ENCODE data around the gene NOXO1. TPM values are rescaled to one million over a fixed set of nuclear protein-coding genes. Genes with fewer than 3 reads are reported as not detected.

The NOXO1 gene
- total and polyA plus RNA-seq, 8 donors: 0.35 to 1.6 (median 0.58) TPM; not detected in 1

DNA sequence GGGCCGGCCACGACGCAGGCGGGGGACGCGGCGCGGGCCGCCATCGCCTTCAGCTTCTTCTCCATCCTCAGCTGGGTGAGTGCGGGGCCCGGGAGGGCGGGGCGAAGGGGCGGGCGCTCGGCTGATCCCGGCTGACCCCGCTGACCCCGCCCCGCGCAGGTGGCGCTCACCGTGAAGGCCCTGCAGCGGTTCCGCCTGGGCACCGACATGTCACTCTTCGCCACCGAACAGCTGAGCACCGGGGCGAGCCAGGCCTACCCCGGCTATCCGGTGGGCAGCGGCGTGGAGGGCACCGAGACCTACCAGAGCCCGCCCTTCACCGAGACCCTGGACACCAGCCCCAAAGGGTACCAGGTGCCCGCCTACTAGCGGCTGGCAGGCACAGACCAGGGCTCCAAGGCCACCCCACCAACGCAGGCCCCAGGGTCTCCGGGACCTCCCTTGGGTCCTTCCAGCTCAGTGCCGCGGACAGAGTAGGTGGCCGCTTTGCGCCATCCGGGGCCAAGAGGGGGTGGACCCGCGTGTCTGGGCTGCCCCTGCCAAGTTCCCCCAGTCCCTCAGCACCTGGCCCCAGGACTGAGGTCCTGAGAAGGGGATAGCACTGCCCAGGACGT lies 11.5 kb upstream of the NOXO1 start:
- H3K4me1 ChIP-seq: peaks cover 10 to 17% (median 14%) of the 10 kb centered on the region in 3 donors
- TF ChIP-seq, protein P1, sequence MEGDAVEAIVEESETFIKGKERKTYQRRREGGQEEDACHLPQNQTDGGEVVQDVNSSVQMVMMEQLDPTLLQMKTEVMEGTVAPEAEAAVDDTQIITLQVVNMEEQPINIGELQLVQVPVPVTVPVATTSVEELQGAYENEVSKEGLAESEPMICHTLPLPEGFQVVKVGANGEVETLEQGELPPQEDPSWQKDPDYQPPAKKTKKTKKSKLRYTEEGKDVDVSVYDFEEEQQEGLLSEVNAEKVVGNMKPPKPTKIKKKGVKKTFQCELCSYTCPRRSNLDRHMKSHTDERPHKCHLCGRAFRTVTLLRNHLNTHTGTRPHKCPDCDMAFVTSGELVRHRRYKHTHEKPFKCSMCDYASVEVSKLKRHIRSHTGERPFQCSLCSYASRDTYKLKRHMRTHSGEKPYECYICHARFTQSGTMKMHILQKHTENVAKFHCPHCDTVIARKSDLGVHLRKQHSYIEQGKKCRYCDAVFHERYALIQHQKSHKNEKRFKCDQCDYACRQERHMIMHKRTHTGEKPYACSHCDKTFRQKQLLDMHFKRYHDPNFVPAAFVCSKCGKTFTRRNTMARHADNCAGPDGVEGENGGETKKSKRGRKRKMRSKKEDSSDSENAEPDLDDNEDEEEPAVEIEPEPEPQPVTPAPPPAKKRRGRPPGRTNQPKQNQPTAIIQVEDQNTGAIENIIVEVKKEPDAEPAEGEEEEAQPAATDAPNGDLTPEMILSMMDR (IDR thresholded peaks at IDR 0.05): no peak
- peaks cover 0 to 11% (median 0%) of the 10 kb centered on the region in 4 donors for H3K27me3 ChIP-seq
- H3K27ac ChIP-seq: peak overlapping the region in 1 of 4 donors; percentile 13
- intact Hi-C loops (cut with DNase I): no loop called here
- H3K36me3 ChIP-seq: peaks cover 0 to 9% (median 0%) of the 10 kb centered on the region in 3 donors
- no peak for ATAC-seq
- FAIRE-seq: no peak
- 63 to 65% methylated on average over 45 to 50 of the region's 50 CpGs for WGBS, 2 donors
- peak in 2 of 6 donors; percentile 71 to 84 for DNase-seq
- H3K9me3 ChIP-seq: no peaks in the 10 kb centered on the region
- no peak overlapping the region for H3K4me3 ChIP-seq

DNA sequence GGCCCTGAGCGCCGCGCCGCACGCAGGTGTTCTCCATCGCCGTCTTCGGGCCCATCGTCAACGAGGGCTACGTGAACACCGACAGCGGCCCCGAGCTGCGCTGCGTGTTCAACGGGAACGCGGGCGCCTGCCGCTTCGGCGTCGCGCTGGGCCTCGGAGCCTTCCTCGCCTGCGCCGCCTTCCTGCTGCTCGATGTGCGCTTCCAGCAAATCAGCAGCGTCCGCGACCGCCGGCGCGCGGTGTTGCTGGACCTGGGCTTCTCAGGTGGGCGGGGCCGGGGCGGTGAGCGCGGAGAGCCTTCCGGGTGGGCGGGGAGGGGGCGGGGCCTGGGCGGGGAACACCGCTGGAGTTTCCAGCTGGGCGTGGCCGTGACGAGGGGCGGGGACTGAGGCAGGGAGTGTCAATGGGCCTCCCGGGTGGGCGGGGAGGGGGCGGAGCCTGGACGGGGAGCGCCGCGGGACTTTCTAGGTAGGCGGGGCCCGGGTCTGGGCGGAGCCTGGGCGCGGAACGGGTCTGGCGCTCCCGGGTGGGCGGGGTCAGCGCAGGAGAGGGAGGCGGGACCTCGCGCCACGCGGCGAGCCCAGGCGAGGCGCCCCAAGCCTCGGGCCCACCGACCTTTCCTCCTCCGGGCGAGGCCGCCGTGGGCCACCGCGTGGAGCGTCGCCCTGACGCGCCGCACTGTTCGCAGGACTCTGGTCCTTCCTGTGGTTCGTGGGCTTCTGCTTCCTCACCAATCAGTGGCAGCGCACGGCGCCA lies 10.9 kb upstream of the NOXO1 start:
- H3K4me3 ChIP-seq: peak overlapping the region in 3 of 4 donors; percentile 15 to 39 (median 21)
- TF ChIP-seq, protein P1 (IDR thresholded peaks at IDR 0.05): no peak
- no peaks in the 10 kb centered on the region for H3K9me3 ChIP-seq
- FAIRE-seq (no peak), ATAC-seq (peak; percentile 62 to 83 (median 80)), DNase-seq (peak; percentile 88 to 97 (median 96))
- peak overlapping the region in 2 of 4 donors; percentile 37 to 50 for H3K27ac ChIP-seq
- H3K4me1 ChIP-seq: peaks cover 10 to 17% (median 14%) of the 10 kb centered on the region in 3 donors
- 11 to 13% methylated on average over 63 to 96 of the region's 96 CpGs for WGBS, 2 donors
- peaks cover 0 to 2% (median 0%) of the 10 kb centered on the region in 3 donors for H3K36me3 ChIP-seq
- peaks cover 0 to 11% (median 0%) of the 10 kb centered on the region in 4 donors for H3K27me3 ChIP-seq
- intact Hi-C loops (cut with DNase I): no loop called here

DNA sequence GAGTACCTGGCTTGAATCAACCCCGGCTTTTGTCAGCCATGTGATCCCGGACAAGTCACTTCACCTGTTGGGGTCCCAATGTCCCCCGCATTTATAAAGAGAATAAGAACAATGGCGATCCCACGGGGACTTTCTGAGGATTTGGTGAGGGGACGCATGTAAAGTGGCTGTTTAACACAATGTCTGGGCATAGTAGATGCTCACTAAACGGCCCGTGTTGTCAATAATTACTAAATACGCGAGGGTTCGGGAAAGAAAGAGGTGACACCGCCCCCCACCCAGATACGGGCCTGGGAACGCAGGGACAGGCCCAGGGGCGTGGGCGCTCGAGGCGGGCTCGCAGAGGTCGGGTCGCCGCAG lies 10.3 kb upstream of the NOXO1 start:
- H3K27ac ChIP-seq: peak overlapping the region in 2 of 4 donors; percentile 37 to 50
- DNase-seq (no peak), ATAC-seq (no peak), FAIRE-seq (no peak)
- intact Hi-C loops (cut with DNase I): no loop called here
- no peaks in the 10 kb centered on the region for H3K9me3 ChIP-seq
- TF ChIP-seq, protein P1 (IDR thresholded peaks at IDR 0.05): no peak
- peaks cover 0 to 11% (median 0%) of the 10 kb centered on the region in 4 donors for H3K27me3 ChIP-seq
- peaks cover 10 to 17% (median 14%) of the 10 kb centered on the region in 3 donors for H3K4me1 ChIP-seq
- peak overlapping the region in 3 of 4 donors; percentile 15 to 39 (median 21) for H3K4me3 ChIP-seq
- H3K36me3 ChIP-seq: no peaks in the 10 kb centered on the region
- 21 to 22% methylated on average over 22 of the region's 22 CpGs for WGBS, 2 donors

DNA sequence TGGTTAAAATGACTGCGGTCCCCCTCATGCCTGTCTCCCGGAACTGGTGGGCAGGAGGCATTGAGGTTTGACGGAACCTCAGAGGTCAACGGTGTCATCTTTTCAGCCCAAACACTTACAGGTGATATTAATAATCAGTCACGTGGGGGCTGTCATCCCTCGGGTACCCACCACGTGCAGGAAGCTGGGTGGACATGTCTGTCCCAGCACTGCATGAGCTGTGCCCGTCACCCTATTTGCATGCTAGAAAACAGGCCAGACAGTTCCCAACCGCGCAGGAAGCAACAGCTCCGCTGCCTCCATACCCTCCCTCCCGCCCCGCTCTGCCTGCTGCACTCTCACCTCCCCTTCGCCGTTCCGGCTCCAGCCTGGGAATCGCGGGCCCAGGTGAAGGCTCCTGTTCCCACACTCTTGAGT lies 9.9 kb upstream of the NOXO1 start:
- peak in 1 of 4 donors; percentile 1 for ATAC-seq
- no peak for FAIRE-seq
- TF ChIP-seq, protein P1 (IDR thresholded peaks at IDR 0.05): no peak
- Histone ChIP-seq H3K4me1 (peaks cover 10 to 17% (median 14%) of the 10 kb centered on the region in 3 donors), H3K27ac (no peak overlapping the region), H3K27me3 (peaks cover 0 to 11% (median 0%) of the 10 kb centered on the region in 4 donors), H3K36me3 (no peaks in the 10 kb centered on the region), H3K4me3 (no peak overlapping the region), H3K9me3 (no peaks in the 10 kb centered on the region)
- WGBS, 2 donors: 22 to 32% methylated on average over 18 of the region's 18 CpGs
- peak in 3 of 6 donors; percentile 45 to 74 (median 63) for DNase-seq
- intact Hi-C loops (cut with DNase I): no loop called here

Measured in pancreas (tissue), 10 donors.